ENCODE measurements around the gene OR2AG1.
"Not testable (repeated sequence)": the region's sequence is repeated elsewhere in the genome, so short reads cannot be mapped to it uniquely, and the experiment has no call there.

OR2AG1 gene

DNA sequence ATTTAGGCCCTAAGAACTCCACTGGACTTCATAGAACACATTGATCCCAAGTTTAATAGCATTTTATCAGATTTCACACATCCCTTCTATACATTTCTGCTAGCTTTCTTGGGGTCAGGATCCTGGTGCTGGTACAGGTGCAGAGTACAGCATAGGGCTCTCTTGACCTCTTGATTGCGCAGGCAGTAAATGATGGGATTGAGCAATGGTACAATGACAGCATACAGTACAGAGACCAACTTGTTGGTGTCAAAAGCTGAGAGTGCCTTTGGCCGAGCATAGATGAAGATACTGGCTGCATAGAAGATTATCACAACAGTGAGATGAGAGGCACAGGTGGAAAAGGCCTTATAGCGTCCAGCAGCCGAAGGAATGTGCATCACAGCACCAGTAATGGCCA, 11.8 kb downstream of the OR2AG1 start:
- DNase-seq (ENCODE audit: low spot score), result no peak

DNA sequence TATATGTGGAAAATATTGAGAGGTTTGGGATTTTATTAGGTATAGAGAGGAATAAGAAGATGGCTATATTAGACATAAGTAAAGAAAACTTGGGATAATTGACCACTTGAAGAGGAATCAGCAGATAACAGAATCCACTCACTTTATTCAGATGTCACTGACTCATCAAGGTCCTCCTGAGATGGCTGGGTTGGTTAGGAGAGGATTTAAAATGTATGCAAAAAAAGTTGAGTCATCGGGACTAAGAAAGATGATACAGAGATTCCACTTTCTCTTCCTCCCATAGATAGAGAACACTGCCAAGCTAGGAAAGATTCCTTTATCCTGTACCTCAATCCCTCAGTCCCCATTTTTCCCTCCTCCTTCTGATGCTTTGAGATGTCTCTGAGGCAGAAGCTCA, 16.6 kb downstream of the OR2AG1 start, which contains the start of gene OR6A2:
OR6A2 (minus strand) TSS at position 288 of the 400 bp plus-strand sequence. CDS start 3,981 bp downstream, outside the sequence.
- no peak for DNase-seq (ENCODE audit: low spot score)

DNA sequence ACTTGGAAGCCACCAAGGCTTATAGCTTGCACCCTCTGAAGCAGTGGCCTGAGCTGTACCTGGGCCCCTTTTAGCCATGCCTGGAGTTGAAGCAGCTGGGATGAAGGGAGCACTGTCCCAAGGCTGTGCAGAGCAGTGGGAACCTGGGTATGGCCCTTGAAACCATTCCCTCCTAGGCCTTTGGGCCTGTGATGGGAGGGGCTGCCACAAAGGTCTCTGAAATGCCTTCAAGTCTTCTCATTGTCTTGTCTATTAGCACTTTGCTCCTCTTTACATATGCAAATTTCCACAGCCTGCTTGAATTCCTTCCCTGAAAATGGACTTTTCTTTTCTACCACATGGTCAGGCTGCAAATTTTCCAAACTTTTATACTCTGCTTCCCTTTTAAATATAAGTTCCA, 18.3 kb downstream of the OR2AG1 start:
- DNase-seq (ENCODE audit: low spot score), result not testable (repeated sequence)

DNA sequence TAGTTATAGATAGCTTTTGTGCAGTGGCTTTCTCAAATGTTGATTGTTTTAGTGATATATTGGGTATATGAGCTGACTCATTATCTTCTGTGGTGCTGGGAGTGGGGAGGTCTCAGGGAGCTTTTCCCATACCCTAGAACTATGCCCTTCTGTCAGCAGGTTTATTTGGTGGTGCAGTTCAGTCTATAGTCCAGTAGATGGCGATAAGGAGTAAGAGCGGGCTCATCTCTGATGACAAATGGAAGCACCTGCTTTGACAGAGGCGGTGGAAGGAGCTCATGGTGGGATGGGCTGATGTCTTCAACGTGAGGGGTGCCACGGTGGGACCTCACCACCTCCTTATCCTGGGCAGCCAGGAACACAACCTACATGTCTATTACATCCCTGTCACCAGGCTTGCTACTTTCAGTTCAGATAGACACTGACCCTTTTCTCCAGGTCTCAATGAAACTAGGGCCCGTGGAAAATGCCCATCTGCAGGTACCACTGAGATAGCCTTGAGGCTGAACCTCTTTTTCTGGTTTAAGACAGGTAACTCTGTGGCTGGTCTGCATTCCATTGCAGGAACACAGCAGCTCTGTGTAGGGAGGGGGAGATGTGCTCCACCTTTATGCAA, 29.7 kb downstream of the OR2AG1 start:
- no peak for DNase-seq (ENCODE audit: low spot score)

DNA sequence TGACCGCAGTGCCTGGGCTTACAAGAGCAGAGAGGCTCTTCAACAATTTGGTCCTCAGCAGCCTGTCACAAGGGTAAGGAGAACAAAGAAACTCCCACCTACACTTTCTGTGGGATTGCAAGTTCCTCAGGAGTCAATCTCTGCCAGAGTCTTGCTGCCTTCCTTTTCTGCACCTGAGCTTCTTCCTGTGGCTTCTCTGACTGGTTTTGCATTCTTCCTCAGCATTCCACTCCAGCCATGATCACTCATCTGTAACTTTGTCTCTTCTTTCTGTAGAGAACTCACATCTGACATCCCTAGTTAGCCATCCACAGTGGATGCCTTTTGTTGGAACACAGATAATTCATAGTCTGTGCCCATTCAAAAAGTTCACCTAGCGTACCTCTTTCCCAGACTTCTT, 30.8 kb downstream of the OR2AG1 start:
- DNase-seq (ENCODE audit: low spot score), result no peak

DNA sequence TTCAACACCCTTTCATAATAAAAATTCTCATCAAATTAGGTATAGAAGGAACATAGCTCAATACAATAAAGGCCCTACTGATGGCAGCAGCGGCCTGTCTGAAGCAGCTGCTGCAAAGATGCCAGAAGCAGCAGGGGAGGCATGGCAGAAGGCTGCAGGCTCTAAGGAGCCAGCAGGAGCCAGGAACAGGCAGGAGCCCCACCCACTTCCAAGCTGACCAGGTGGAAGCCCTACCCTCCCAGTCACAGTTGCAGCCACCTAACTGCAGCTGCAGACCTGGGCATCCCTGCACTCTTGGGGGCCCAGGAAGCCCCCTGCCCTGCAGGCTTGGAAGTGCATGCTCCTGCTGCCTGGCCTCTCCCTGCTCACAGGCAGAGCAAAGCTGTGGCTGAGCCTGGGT, 34.9 kb downstream of the OR2AG1 start:
- DNase-seq (ENCODE audit: low spot score), result peak; percentile 53

DNA sequence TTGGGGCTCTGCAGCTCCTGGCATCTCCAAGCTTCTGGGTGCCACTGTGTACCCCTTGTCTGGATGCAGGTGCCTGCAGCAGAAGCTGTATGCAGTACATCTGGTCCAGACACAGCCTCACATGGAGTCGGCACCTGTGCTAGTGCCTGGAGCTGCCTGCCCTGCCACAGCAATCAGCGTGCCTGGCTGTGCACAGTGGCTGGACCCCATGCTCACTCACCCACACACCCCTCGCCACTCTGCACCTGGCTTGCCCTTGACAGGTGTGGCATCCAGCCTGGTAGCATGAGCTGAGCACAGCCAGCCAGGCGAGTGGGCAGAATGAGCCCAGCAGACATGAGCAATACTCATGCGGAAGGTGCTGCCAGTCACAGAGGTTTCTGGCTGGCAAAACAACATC, 36.1 kb downstream of the OR2AG1 start:
- DNase-seq (ENCODE audit: low spot score), result no peak

DNA sequence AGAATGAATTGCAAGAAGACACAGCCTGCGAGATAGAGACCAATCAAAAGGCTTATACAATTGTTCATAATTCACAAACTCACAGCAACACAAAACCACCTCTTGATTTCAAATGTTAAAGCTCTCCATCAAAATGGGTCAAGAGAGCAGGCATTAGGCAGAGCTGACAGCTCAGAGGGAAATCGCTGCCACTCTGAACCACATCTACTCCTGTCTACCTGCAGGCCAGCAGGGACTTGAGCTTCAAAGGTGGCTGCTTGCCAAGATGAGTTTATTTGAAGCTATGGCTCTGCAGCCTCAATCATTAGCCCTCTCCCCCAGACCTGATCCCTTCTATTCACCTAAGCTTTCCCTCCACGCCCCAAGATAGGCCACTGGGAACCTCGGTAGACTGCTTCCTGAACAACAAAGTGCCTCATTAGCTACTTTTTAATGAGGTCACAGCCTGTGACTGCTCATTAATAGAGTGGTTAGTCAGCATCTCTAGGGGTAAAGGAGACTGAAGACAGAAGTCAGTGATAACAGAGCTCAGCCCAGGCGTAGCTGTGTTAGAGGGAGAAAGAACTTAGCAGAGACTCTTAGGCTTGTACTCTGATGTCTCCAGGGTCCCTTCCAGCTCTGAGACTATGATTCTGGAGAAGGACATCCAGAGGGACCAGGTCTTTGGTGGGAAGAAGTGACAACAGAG, 41.5 kb downstream of the OR2AG1 start:
- no peak for DNase-seq (ENCODE audit: low spot score)

DNA sequence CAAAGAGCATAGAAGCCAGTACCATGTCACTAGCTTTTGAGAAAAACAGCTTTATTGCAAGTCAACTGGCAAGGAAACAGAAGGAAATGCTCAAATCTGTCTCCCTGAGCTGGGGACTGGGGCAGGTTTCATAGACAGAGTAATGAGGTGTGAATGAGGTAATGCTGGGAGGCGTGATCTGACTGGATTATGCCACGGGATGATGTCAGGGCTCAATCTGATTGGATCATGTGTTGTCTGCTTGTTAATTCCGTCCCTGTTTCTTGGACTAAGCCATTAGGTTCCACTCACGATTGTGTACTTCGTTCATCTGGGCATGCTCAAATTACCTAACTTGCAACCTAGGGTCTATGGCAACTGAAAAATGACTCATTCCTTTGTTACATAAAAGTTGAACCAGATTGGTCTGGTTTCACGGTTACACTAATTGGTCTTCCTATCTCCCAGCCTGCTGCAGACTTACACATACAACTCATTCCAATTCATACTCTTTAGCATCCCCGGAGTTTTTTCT, 42.5 kb downstream of the OR2AG1 start:
- DNase-seq (ENCODE audit: low spot score), result no peak

DNA sequence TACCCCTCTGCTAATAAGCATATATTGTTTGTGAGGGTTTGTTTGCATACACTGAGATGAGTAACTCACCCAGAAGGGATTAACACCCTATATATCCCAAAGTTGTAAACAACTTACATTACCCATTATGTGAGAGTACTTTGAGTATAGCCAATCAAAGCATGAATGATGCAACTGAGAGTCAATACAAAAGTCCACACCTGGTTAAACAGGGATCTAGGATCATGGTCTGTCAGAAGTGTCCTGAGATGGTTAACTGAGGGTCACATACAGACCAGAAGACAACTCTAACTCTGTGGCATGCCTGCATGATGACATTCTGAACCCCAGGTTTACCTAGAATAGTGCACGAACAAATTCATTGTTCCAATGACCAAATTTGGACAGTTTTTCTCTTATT, 45.3 kb downstream of the OR2AG1 start:
- no peak for DNase-seq (ENCODE audit: low spot score)

DNA sequence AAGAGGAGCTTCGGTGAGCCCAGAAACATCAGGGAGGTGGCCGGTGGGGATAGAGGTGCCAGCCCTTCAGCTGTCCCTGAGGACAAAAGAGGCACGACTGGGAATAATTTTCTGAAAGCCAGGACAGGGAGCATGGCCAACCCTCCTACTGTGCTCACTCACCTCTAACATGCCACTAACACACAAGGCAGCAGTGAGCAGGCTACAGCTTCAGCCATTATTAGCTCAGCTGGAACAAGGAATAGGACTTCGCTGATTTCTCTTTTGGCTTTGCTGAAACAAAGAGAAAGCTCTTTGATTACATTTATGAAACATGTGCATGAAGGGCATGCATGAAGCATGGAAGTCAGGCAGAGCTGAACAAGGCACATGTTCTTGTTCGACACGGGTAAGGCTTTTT, 50.5 kb downstream of the OR2AG1 start:
- DNase-seq (ENCODE audit: low spot score), result no peak

DNA sequence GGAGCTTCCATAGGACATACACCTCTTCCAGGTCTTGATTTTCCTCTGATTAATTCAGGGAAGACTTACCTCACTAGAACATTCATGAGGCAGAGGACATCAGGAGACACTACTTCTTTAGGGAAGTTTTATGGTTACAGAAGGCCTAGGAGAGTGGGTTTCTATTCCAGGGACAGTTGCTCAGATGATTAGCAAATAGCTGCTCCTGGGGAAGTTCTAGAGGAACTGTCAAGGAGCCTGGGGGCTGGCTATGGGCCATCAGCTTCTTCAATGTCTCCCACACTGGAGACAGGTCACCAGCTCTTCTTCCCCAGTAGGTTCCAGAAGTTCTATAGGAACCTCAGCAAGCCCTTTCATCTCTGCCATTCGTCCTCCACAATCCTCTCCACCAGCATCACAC, 51.2 kb downstream of the OR2AG1 start:
- no peak for DNase-seq (ENCODE audit: low spot score)

Measured in ecto neural progenitor cell (in vitro differentiated cells).